HCT116 (cell line): ENCODE measurements around the gene FAM83B. TPM values are rescaled to one million over a fixed set of nuclear protein-coding genes. Genes with fewer than 3 reads are reported as not detected.
A peak's percentile ranks its signal among the peaks of the same experiment; 100 is the strongest.

ENCODE experiments used
- ATAC-seq: fragments of 200-7000 bp; cut with Tn5 transposase; 2 replicates; pipeline ENCODE4 v1.9.1; 2020; ENCODE audit warnings: mild to moderate bottlenecking, moderate library complexity
- BruUV-seq: library from RNA; stranded (reverse); fragments of 400-500 nt; replicated peaks from 2 replicates; lab custom pipeline; 2021; lab: Mats Ljungman, UMichigan
- CTCF ChIA-PET: fragments of 300-600 bp; sonication (Branson Sonifier 250); formaldehyde crosslinking; loops from one replicate; lab custom pipeline; 2021; ENCODE audit warnings: antibody characterized with exemption; lab: Charles Lee
- POLR2A ChIA-PET: fragments of 300-600, 350-600 bp; sonication (Branson Sonifier 250); formaldehyde crosslinking; loops from one replicate; lab custom pipeline; 2021; ENCODE audit warnings: antibody characterized with exemption; lab: Charles Lee
- RAD21 ChIA-PET, 2 experiments: fragments of 300-600 bp; sonication (Branson Sonifier 250); formaldehyde crosslinking; loops; one replicate each; lab custom pipeline; 2023; ENCODE audit warnings: low total read pairs in 2 of 2; ENCODE audit not compliant: uncharacterized antibody in 2 of 2, unreplicated experiment in 2 of 2, low non-redundant PET in 1 of 2; lab: Charles Lee
- DNase-seq: peaks from one replicate; pipeline ENCODE4 v3.0.0-alpha.2; 2010; ENCODE audit warnings: low read depth, low spot score
- H2AFZ ChIP-seq: fragments of 200-600 bp; shearing (Covaris generic), sonication (generic); 2 replicates; pipeline ENCODE4 v1.6.1; 2017; ENCODE audit warnings: low read depth, mixed run types, mixed read lengths, antibody characterized with exemption, low read length; ENCODE audit not compliant: poor library complexity, severe bottlenecking
- H3K27ac ChIP-seq: 2 replicates; pipeline ENCODE4 v1.5.1; 2012; ENCODE audit warnings: low read depth, low read length
- H3K27me3 ChIP-seq: fragments of 200-600 bp; sonication (generic); 2 replicates; pipeline ENCODE4 v1.6.1; 2016; ENCODE audit warnings: mixed run types, low read length, mixed read lengths; ENCODE audit not compliant: insufficient read depth
- H3K36me3 ChIP-seq, 2 experiments: fragments of 200-500 bp in 1 of 2; fragments of 200-600 bp in 1 of 2; sonication (Bioruptor generic) in 1 of 2; sonication (generic) in 1 of 2; 2 replicates each; pipeline versions ENCODE4 v1.5.1 to v1.6.1; 2014 to 2016; ENCODE audit warnings: low read length in 2 of 2, inconsistent platforms in 1 of 2, mixed read lengths in 1 of 2, mixed run types in 1 of 2; ENCODE audit not compliant: insufficient read depth in 2 of 2, control insufficient read depth in 1 of 2
- H3K4me1 ChIP-seq, 2 experiments: fragments of 200-600 bp in 1 of 2; sonication (generic) in 1 of 2; 2 replicates each; pipeline versions ENCODE4 v1.5.1 to v1.6.1; 2012 to 2017; ENCODE audit warnings: low read length in 2 of 2, inconsistent platforms in 1 of 2, mild to moderate bottlenecking in 1 of 2, mixed read lengths in 1 of 2, mixed run types in 1 of 2, moderate library complexity in 1 of 2; ENCODE audit not compliant: insufficient read depth in 2 of 2, control insufficient read depth in 1 of 2
- H3K4me2 ChIP-seq: fragments of 200-600 bp; sonication (generic); 2 replicates; pipeline ENCODE4 v1.6.1; 2017; ENCODE audit warnings: mixed run types, low read length, mixed read lengths
- H3K4me3 ChIP-seq, 2 experiments: fragments of 200-600 bp in 1 of 2; sonication (generic) in 1 of 2; replicated peaks in 1 of 2; 2 replicates each; pipeline ENCODE4 v1.5.1; 2011 to 2016; ENCODE audit warnings: low read length in 2 of 2, control low read depth in 1 of 2, low read depth in 1 of 2, mild to moderate bottlenecking in 1 of 2, mixed read lengths in 1 of 2, mixed run types in 1 of 2
- H3K79me2 ChIP-seq: fragments of 200-600 bp; sonication (generic); 2 replicates; pipeline ENCODE4 v1.6.1; 2017; ENCODE audit warnings: mild to moderate bottlenecking, mixed run types, low read length, moderate library complexity, mixed read lengths; ENCODE audit not compliant: insufficient read depth
- H3K9ac ChIP-seq: fragments of 200-600 bp; sonication (generic); 2 replicates; pipeline ENCODE4 v1.6.1; 2016; ENCODE audit warnings: low read length, mixed read lengths
- H3K9me2 ChIP-seq: fragments of 200-600 bp; sonication (generic), shearing (Covaris generic); 2 replicates; pipeline ENCODE4 v1.6.1; 2017; ENCODE audit warnings: mixed run types, mild to moderate bottlenecking, moderate library complexity; ENCODE audit not compliant: insufficient read depth
- H3K9me3 ChIP-seq, 2 experiments: fragments of 200-500 bp in 1 of 2; fragments of 200-600 bp in 1 of 2; sonication (Bioruptor generic) in 1 of 2; sonication (generic) in 1 of 2; 2 replicates each; pipeline ENCODE4 v1.6.1; 2014 to 2017; ENCODE audit warnings: low read length in 2 of 2, mixed read lengths in 2 of 2, inconsistent platforms in 1 of 2, low read depth in 1 of 2, mild to moderate bottlenecking in 1 of 2, mixed run types in 1 of 2, moderate library complexity in 1 of 2; ENCODE audit not compliant: control insufficient read depth in 1 of 2, insufficient read depth in 1 of 2
- H4K20me1 ChIP-seq: fragments of 200-600 bp; sonication (generic), shearing (Covaris generic); 2 replicates; pipeline ENCODE4 v1.6.1; 2017; ENCODE audit warnings: mixed run types, mild to moderate bottlenecking, moderate library complexity; ENCODE audit not compliant: insufficient read depth
- ATF3 ChIP-seq: IDR thresholded peaks from 2 replicates; pipeline ENCODE4 v1.6.1; 2012
- CBX3 ChIP-seq: IDR thresholded peaks from 2 replicates; pipeline ENCODE4 v1.6.1; 2012; ENCODE audit warnings: low read depth
- CEBPB ChIP-seq: IDR thresholded peaks from 2 replicates; pipeline ENCODE4 v1.6.1; 2012; ENCODE audit warnings: low read depth
- CTCF ChIP-seq, 3 experiments: fragments of 200-600 bp in 1 of 3; sonication (generic) in 1 of 3; IDR thresholded peaks in 2 of 3; conservative IDR thresholded peaks in 1 of 3; 2 replicates each; pipeline ENCODE4 v1.5.1; 2012 to 2017; ENCODE audit warnings: low read depth in 2 of 3, low read length in 2 of 3, antibody characterized with exemption in 1 of 3, borderline replicate concordance in 1 of 3, control low read depth in 1 of 3, mild to moderate bottlenecking in 1 of 3, mixed read lengths in 1 of 3, mixed run types in 1 of 3, moderate library complexity in 1 of 3; ENCODE audit not compliant: insufficient read depth in 1 of 3
- EGR1 ChIP-seq: IDR thresholded peaks from 2 replicates; pipeline ENCODE4 v1.6.1; 2012; ENCODE audit warnings: low read depth
- ELF1 ChIP-seq: IDR thresholded peaks from 2 replicates; pipeline ENCODE4 v1.6.1; 2012; ENCODE audit warnings: low read depth, borderline replicate concordance
- EZH2 ChIP-seq: fragments of 200-600 bp; sonication (generic); IDR thresholded peaks from 2 replicates; pipeline ENCODE4 v1.6.1; 2017; ENCODE audit warnings: antibody characterized with exemption, mixed run types
- EZH2phosphoT487 ChIP-seq: fragments of 200-600 bp; IDR thresholded peaks from 2 replicates; pipeline ENCODE4 v1.6.1; 2018; ENCODE audit warnings: antibody characterized with exemption, borderline replicate concordance
- FOSL1 ChIP-seq: IDR thresholded peaks from 2 replicates; pipeline ENCODE4 v1.6.1; 2012; ENCODE audit warnings: low read depth
- JUND ChIP-seq: IDR thresholded peaks from 2 replicates; pipeline ENCODE4 v1.6.1; 2012
- MAX ChIP-seq: IDR thresholded peaks from 2 replicates; pipeline ENCODE4 v1.6.1; 2012
- SIN3A ChIP-seq: IDR thresholded peaks from 2 replicates; pipeline ENCODE4 v1.6.1; 2012; ENCODE audit warnings: low read depth
- SP1 ChIP-seq: IDR thresholded peaks from 2 replicates; pipeline ENCODE4 v1.6.1; 2012; ENCODE audit warnings: low read depth
- SRF ChIP-seq: IDR thresholded peaks from 2 replicates; pipeline ENCODE4 v1.6.1; 2012; ENCODE audit warnings: low read depth
- YY1 ChIP-seq: IDR thresholded peaks from 2 replicates; pipeline ENCODE4 v1.6.1; 2011; ENCODE audit warnings: low read length, low read depth, moderate library complexity, mild to moderate bottlenecking; ENCODE audit not compliant: insufficient replicate concordance; ENCODE audit errors: extremely low read depth
- ZBTB33 ChIP-seq: IDR thresholded peaks from 2 replicates; pipeline ENCODE4 v1.6.1; 2011; ENCODE audit warnings: mild to moderate bottlenecking, low read length, moderate library complexity; ENCODE audit not compliant: insufficient replicate concordance; ENCODE audit errors: extremely low read depth
- ZFX ChIP-seq: fragments of 450-650 bp; IDR thresholded peaks from 2 replicates; pipeline ENCODE4 v1.6.1; 2017
- intact Hi-C: fragments of 100-400 bp; cut with micrococcal nuclease; formaldehyde crosslinking; loops from 2 replicates; pipeline ENCODE4 v1.10.0; 2022
- total RNA-seq: library from RNA; stranded (reverse); gene quantifications from one replicate; pipeline ENCODE4 v1.2.1, GENCODE V29; 2021; ENCODE audit not compliant: unreplicated experiment

Gene FAM83B
- total RNA-seq, 1 experiment from 2014 or later = 16.9 TPM

- peak overlapping the region; percentile 97 for H2AFZ ChIP-seq
- TF ChIP-seq EGR1 (no peak), MAX (no peak), CTCF (IDR thresholded peaks at IDR 0.05 in 2 of 3, conservative IDR thresholded peaks at IDR 0.05 in 1 of 3; ENCODE audit: borderline replicate concordance in 1 of 3, insufficient read depth in 1 of 3, low read depth in 2 of 3, low read length in 2 of 3) (no peak), YY1 (no peak), EZH2 (no peak), SRF (no peak), FOSL1 (no peak), EZH2phosphoT487 (no peak), CBX3 (no peak), ATF3 (no peak), JUND (no peak), ELF1 (no peak), ZFX (no peak), ZBTB33 (no peak), SP1 (no peak), SIN3A (no peak), CEBPB (no peak)
- TF ChIP-seq, all 23 proteins: peak for 0
- Histone ChIP-seq H3K9ac (no peak overlapping the region), H3K36me3 (no peaks in the 10 kb centered on the region), H3K79me2 (no peaks in the 10 kb centered on the region), H3K4me3 (peak overlapping the region; percentile 7 to 18; a peak in 2 of 4 replicates), H3K4me1 (peaks cover 11 to 22% of the 10 kb centered on the region in 2 experiments; a peak in 3 of 4 replicates), H3K9me3 (no peaks in the 10 kb centered on the region), H3K27me3 (no peaks in the 10 kb centered on the region), H4K20me1 (no peaks in the 10 kb centered on the region), H3K27ac (no peak overlapping the region), H3K9me2 (no peaks in the 10 kb centered on the region), H3K4me2 (peak overlapping the region; percentile 52)
- intact Hi-C loops = loop anchor here (5.0 to 10.0 kb wide), 3 partner anchors 46 to 264 kb away; partner anchors contain the start of gene FAM83B
- ChIA-PET CTCF (interaction anchor here (1.6 kb wide), 1 partner anchor 83 kb away, joined by 4 read pairs; no protein-coding TSS in a partner anchor), RAD21 (no interaction called here), POLR2A (interaction anchor here (0.9 kb wide), 1 partner anchor 14 kb away, joined by 4 read pairs; no protein-coding TSS in a partner anchor)
- no peak for DNase-seq
- TSS peak; percentile 76 for BruUV-seq
- 0 out of 2 replicates have a peak, but pooled peaks have one; percentile 8 for ATAC-seq
Measured at GRCh38 chr6:54801244-54801643, 45.3 kb upstream of the FAM83B start.
